Measurements from ENCODE around the gene HDAC4.
"Not testable (repeated sequence)": the region's sequence is repeated elsewhere in the genome, so short reads cannot be mapped to it uniquely, and the experiment has no call there.

The HDAC4 gene

GRCh38 chr2:239400596-239401066, at the start of gene HDAC4:
TSS of gene HDAC4 (minus strand) at chr2:239401020. CDS start at chr2:239352699, 48,321 bp downstream.
- no peak for DNase-seq (ENCODE audit: low spot score)

DNA sequence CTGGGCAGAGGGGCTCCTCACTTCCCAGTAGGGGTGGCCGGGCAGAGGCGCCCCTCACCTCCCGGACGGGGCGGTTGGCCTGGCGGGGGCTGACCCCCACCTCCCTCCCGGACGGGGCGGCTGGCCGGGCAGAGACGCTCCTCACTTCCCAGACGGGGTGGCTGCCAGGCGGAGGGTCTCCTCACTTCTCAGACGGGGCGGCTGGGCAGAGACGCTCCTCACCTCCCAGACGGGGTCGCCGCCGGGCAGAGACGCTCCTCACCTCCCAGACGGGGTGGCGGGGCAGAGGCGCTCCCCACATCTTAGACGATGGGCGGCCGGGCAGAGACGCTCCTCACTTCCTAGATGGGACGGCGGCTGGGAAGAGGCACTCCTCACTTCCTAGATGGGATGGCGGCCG, 48.6 kb upstream of the HDAC4 start:
- DNase-seq (ENCODE audit: low spot score), result not testable (repeated sequence)

DNA sequence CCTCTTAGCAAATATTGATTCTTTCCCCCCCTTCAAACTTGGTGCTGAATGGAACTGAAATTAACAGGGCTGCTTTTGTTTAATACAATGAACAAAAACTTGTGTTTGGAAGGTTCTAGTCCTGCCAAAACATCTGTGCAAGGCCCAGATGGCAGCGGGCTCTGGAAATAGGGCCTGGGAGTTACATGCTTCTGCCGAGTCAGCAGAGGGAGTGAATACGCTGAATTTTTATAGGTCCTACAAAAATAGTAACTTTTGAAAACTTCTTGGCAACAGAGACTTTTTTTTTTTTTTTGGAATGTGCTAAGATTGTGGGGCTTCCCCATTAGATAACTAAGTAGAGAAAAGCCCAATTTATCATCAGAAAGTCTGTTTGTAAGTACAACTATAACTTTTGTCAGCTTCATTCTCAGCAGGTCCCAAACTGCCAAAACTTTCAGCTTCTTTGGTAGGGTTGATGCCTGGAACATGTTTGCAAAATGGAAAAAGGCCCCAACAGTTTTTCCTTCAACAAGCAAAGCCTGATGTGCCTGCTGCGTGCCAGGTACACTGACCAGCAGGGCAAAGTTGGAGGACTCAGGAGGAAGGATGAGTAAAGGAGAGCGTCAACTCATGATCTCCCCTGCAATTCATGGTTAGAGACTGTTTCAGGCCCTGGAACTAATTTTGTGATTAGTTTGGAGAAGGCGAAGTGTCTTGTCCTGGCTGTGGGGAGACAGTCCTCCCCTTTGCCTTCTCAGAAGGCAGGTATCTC, 45.1 kb upstream of the HDAC4 start:
- no peak for DNase-seq (ENCODE audit: low spot score)

DNA sequence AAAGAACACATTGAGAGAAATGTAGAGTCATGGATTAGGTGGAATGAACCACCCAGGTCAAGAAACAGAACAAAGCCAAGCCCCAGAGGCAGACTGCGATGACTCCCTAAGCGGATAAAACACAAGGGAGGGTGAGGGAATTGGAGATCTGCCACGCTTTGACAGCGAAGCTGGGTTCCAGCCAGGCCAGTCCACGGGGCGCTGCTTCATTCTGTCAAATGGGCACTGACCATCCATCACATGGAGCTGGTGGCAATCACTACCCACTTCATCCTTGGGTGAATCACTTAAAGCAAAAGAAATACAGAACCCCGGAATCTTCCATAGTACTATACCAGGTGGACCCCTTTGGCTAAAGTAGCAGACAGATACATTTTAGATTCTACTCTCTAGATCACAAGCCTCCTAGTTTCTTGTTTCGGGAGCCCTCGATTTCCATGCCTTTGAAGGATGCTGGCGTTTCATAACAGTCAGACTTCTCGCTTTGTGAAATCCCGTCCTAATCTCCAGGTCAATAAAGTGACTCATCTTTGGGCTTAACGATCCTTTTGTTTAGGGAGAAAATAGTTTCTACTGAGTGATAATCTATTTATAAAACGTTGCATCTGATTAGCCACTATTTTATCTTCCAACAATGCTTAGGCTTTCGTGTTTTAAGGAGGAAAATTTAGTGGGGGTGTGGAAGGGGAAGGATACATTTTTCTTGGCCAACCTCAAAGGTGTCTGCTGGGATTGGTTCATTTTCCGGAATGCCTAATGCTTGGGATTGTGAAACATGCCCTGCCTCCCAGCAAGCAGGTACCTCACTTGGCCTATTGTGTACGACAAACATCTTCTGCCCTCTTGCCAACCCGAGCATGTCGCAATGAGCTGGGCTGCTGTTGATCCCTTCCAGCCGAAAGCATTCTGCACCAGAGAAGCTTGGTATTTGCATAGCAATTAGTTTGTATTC, 44.1 kb upstream of the HDAC4 start:
- DNase-seq (ENCODE audit: low spot score), result no peak

- DNase-seq (ENCODE audit: low spot score), result no peak
Observed at GRCh38 chr2:239443666-239444567, 43.1 kb upstream of the HDAC4 start.

GRCh38 chr2:239443102-239443620, 42.3 kb upstream of the HDAC4 start:
- no peak for DNase-seq (ENCODE audit: low spot score)

DNA sequence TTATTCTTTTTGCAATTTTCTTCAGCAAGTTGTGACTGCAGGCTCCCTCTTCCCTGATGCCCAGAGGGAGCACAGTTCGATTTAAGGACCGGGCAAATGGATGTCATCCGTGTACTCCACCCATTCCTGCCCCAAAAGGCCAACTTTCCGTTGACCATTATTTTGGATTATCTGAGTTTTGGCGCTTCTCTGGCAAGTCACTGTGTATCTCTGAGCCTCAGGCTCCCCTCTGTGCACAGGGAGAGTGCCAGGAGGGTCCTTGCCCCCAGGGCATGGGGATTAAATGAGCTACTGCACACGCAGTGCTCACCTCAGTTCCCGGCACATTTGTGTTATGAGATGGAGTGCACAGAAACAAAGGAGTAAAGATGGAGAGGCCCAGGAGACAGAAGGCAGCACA, 41.4 kb upstream of the HDAC4 start:
- no peak for DNase-seq (ENCODE audit: low spot score)

GRCh38 chr2:239441261-239442078, 40.6 kb upstream of the HDAC4 start:
- no peak for DNase-seq (ENCODE audit: low spot score)

DNA sequence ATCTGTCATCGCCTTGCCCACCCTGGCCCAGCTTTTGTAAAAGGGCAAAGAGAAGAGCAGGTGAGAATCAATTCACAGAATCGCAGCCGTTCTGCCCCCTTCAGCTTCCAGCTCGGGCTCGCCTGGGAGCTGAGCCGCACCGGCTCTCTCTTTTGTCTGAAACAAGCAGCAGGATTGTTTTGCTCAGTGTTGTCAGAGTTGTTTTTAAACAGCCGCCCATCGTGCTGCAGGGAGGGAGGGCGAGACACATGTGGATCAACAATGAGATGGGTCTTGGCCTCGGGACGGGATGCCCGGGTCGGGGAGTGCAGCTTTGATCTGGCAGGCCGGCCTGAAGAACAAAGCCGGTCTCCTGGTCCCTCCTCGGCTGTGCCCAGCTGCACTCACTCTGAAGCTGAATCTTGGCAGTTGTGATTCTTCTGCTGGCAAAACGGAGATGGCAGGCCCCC, 39.7 kb upstream of the HDAC4 start:
- DNase-seq (ENCODE audit: low spot score), result no peak

- no peak for DNase-seq (ENCODE audit: low spot score)
Observed at GRCh38 chr2:239439754-239440315, 39.0 kb upstream of the HDAC4 start.

DNA sequence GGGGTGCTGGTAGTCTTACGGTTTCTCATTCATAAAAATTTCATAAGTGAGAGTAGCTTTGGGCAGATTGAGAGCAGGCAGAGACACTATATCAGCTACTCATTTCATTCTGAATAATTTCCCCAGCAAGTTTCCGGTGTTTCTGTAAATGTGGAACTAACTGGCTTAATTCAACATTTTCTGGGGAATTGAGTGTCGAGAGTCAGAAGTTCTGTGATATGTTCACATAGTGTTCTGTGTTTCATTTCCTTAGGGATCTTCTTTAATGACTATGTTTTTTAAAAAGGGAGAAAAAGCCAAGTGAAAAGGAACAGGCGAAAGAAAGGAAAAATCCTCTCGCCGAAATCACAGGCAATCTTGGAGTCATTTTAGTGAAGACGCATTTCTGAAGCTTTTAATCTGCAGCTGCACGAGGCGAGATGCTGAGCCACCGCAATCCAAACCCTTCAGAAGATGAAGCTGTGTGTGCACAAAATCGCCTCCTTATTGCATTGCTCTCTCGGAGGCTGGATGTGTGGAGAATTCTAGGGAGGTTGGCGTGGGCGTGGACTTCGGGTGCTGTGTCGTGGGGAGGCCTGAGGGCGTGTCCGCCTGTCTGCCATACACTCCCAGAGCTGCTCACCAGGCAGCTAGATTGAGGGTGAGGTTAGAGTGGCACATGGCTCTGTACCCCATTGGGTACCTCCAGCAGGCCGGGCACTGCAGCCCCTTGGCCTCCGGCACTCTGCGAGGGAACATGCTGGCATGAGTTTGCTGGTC, 38.4 kb upstream of the HDAC4 start:
- DNase-seq (ENCODE audit: low spot score), result no peak

GRCh38 chr2:239438368-239438767, 37.5 kb upstream of the HDAC4 start:
- DNase-seq (ENCODE audit: low spot score), result no peak

DNA sequence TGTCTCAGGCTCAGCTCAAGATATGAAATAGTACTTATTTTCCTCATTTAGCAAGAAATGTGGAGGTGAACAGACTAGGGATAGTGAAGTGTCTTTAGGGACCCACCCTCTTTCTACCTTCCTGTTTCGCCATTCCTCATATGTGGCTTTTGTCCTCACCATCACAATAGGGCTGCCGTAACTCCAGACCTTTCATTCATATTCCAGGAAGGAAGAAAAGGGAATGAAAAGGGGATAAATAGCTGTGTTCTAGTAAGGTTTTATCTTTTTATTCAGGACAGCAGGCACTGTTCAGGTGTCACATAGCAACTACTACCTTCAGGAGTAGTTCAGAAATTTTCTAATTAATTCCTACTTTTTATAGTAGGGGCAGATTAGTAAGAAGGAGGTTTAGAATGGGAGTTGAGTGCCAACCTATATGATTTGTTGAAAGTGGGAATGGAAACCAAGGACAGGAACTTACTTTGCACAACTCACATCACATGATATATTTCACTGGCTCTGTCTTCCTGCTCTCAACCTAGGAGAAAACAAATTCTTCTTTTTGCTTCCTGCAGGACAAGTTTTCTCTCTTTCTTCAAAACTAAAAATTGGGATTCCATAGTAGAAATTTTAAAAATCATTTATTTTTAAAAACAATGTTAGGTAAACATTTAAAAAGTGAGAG, 36.0 kb upstream of the HDAC4 start:
- DNase-seq (ENCODE audit: low spot score), result no peak

GRCh38 chr2:239436076-239436475, 35.3 kb upstream of the HDAC4 start:
- no peak for DNase-seq (ENCODE audit: low spot score)

DNA sequence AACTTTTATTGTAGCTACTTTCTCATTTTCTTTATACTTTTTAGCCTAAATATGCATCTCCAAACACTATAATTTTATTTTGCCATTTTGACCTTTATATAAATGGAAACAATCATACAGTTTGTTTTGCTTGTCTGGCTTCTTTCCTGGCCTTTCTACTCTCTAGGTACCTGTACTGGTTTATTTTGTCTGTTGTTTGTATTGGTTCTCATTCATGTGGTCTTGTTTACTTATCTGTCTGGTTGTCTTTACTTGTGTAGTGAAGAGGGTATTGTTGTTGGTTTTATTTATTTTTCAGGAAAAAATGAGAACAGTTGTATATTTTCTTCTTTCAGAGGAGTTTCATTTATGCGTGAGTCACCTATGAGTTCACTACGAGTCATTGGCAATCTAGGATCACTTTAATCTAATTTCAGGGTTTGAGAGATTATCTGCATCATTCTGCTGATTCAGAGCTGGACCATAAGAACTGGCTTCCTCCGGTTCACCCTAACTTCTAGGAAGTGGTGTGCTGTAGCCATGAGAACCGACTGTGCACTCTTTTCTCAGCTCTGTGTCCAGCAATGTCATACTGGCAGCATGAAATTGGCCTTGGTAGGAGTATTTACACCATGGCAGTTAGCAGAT, 33.1 kb upstream of the HDAC4 start:
- DNase-seq (ENCODE audit: low spot score), result no peak

DNA sequence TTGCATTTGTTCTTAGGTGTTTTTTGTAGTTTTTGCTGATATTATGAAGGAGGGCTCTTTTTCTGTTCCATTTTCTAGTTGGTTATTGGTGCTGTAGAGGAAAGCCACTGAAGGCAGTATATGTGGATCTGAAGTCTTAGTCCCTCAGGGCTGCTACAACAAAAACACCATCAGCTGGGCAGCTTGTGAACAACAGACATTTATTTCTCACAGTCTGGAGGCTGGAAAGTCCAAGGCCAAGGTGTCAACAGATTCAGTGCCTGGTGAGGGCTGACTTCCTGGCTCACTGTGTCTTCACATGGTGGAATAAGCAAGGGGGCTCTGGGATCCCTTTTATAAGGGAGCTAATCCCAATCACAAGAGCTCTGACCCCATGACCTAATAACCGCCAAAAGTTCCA, 31.4 kb upstream of the HDAC4 start:
- DNase-seq (ENCODE audit: low spot score), result no peak

DNA sequence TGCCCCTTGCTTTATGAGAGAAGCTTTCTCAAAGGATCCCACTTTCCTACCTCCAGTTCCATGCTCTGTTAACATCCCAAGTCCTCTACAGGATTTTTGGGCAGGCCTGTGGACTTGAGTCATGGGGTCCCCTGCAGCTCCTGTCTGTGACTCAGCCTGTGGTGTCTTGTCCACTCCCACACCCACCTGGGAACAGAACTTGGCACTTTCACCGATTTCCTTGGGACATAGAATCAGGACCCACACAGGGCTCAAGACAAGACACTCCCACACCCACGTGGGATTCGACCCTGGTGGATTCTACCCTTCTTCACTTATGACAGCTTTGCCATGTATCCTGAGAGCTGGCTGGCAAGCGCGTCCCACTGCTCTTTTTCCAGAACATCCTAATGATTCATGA, 30.7 kb upstream of the HDAC4 start:
- no peak for DNase-seq (ENCODE audit: low spot score)
